ENCODE data around the gene SEPHS1.

The SEPHS1 gene

DNA sequence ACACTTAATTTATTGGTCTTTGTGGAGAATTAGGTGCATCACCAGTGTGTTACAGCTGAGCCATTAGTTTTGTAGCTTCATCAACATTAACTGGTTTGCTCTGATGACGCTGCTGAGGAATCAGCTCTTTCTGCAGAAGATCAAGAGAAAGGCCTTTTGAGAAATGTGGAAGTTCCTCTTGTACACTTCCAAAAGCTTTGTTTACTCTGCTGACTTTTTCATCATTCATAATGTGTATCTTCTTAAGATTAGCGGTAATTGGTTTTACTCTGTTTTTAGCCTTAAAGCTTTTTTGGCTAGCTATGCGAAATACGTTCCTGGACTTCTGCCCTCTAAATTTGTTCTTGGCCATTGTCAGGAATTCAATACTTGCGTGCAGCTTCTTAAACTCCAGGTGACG lies 40.0 kb downstream of the SEPHS1 start:
- TF ChIP-seq, protein P1, sequence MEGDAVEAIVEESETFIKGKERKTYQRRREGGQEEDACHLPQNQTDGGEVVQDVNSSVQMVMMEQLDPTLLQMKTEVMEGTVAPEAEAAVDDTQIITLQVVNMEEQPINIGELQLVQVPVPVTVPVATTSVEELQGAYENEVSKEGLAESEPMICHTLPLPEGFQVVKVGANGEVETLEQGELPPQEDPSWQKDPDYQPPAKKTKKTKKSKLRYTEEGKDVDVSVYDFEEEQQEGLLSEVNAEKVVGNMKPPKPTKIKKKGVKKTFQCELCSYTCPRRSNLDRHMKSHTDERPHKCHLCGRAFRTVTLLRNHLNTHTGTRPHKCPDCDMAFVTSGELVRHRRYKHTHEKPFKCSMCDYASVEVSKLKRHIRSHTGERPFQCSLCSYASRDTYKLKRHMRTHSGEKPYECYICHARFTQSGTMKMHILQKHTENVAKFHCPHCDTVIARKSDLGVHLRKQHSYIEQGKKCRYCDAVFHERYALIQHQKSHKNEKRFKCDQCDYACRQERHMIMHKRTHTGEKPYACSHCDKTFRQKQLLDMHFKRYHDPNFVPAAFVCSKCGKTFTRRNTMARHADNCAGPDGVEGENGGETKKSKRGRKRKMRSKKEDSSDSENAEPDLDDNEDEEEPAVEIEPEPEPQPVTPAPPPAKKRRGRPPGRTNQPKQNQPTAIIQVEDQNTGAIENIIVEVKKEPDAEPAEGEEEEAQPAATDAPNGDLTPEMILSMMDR (IDR thresholded peaks at IDR 0.05; ENCODE audit: extremely low read depth, insufficient read depth, missing control alignments), result no peak
- DNase-seq (ENCODE audit: low spot score), result no peak
- in situ Hi-C loops (cut with MboI; ENCODE audit: low pct_unique_long_range_greater_than_20kb, low sequenced_read_pairs, unreplicated experiment), result no loop called here

DNA sequence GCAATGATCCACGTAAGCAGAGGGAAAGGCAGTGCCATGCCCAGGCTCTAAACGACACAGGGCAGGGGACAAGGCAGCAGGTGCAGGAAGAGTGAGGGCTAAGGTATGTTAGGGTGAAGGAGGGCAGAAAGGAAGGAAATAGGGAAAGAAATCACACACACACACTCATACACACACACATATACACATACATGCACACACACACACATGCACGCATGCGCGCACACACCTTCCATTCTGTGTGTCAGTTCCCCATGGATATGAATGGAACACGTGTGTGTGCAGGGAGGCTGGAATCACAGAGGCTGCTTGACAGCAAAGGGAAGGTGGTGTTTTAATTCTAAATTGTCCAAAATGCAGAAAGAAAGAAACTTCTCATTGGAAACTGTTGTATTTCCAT lies 42.0 kb downstream of the SEPHS1 start:
- TF ChIP-seq, protein P1 (IDR thresholded peaks at IDR 0.05; ENCODE audit: extremely low read depth, insufficient read depth, missing control alignments), result no peak
- in situ Hi-C loops (cut with MboI; ENCODE audit: low pct_unique_long_range_greater_than_20kb, low sequenced_read_pairs, unreplicated experiment), result no loop called here

DNA sequence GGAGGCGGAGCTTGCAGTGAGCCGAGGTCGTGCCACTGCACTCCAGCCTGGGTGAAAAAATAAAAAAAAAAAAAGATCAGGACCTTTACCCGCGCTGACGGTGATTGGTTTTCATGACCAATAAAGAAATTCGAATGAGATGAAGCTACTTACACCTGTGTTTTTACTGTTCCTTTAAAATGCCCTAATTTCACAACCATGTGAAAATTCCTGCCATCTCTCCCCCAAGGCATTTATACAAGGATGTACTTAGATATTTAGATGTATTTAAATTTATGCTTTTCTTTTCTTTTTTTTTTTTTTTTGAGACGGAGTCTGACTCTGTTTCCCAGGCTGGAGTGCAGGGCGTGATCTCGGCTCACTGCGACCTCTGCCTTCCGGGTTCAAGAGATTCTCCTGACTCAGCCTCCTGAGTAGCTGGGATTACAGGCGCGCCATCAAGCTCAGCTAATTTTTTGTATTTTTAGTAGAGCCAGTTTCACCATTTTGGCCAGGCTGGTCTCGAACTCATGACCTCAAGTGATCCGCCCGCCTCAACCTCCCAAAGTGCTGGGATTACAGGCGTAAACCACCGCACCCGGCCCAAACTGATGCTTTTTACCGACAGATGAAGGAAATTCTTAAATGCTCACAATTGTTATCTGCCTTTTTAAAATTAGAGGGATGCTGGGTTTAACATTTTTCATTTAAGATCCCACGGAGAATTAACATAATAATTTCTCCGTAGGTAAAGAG lies 45.1 kb downstream of the SEPHS1 start:
- TF ChIP-seq, protein P1 (IDR thresholded peaks at IDR 0.05; ENCODE audit: extremely low read depth, insufficient read depth, missing control alignments), result no peak
- in situ Hi-C loops (cut with MboI; ENCODE audit: low pct_unique_long_range_greater_than_20kb, low sequenced_read_pairs, unreplicated experiment), result no loop called here
- DNase-seq (ENCODE audit: low spot score), result no peak

More for the DNA sequence above, 42.0 kb downstream of the SEPHS1 start:
- DNase-seq (ENCODE audit: low spot score), result no peak

DNA sequence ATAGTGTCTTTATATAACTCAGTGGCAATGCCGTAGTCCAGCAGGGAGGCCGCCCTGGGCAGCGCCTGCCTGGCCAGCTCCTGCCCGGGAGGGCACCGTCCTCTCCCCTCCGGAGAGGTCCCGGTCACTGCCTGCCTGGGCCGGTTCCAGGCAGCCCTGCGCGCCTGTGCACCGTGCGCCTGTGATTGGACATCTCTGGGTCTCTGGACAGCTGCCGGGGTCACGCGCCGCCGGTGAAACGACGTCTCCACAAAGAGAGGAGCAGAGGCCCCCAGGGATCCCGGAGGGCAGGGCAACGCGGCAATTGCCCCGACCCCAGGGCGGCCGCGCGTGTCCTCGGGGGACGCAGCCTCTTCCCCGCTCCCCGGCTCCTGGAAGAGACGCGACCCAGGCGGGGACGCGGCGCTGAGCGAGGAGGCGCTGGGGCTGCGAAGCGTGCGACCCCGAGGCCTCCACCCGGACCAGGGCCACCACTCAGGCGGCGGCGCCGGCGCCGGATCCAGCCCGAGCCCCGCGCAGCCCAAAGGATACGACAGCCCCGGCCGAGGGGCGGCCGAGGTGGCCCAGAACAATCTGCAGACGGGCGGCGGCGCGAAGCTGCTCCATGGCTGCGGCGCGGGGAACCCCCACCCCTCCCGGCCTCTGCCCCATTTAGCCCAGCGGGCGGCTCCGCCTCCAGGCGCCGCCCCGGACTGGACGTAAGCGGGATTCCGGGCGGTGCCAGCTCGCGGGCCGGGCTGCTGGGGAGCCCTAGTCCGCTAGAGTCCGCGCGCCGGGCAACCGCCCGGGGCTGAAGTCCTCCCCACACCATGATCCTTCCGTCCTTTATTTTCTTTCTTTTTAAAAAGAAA lies 48.4 kb downstream of the SEPHS1 start, which contains the start of gene PHYH:
PHYH (minus strand) TSS at position 628 of the 851 bp plus-strand sequence; CDS start at position 606, 22 bp downstream.
- peak; percentile 88 for DNase-seq (ENCODE audit: low spot score)
- in situ Hi-C loops (cut with MboI; ENCODE audit: low pct_unique_long_range_greater_than_20kb, low sequenced_read_pairs, unreplicated experiment), result no loop called here
- TF ChIP-seq, protein P1 (IDR thresholded peaks at IDR 0.05; ENCODE audit: extremely low read depth, insufficient read depth, missing control alignments), result no peak

DNA sequence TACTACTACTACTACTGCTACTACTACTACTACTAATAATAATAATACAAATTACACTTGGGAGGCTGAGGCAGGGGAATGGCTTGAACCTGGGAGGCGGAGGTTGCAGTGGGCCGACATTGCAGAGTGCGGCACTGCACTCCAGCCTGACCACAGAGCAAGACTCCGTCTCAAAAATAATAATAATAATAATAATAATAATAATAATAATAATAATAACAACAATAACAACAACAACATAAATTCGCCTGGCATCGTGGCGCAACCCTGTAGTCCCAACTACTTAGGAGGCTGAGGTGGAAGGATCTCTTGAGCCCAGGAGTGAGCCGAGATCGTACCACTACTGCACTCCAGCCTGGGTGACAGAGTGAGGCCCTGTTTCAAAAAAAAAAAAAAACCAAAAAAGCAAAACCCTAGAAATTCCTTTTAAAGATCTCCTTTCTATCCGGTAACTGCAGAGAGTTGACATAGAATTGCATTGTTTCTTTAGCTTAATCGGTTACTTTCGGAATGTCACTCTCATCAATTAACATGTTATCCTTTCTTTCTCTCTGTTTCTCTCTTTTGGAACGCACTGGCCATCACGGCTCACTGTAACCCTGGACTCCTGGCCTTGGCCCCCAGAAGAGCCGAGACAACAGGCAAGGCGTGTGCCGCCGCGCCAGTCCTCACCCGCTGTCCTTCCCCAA lies 49.2 kb downstream of the SEPHS1 start:
- in situ Hi-C loops (cut with MboI; ENCODE audit: low pct_unique_long_range_greater_than_20kb, low sequenced_read_pairs, unreplicated experiment), result no loop called here
- no peak for DNase-seq (ENCODE audit: low spot score)
- TF ChIP-seq, protein P1 (IDR thresholded peaks at IDR 0.05; ENCODE audit: extremely low read depth, insufficient read depth, missing control alignments), result no peak

DNA sequence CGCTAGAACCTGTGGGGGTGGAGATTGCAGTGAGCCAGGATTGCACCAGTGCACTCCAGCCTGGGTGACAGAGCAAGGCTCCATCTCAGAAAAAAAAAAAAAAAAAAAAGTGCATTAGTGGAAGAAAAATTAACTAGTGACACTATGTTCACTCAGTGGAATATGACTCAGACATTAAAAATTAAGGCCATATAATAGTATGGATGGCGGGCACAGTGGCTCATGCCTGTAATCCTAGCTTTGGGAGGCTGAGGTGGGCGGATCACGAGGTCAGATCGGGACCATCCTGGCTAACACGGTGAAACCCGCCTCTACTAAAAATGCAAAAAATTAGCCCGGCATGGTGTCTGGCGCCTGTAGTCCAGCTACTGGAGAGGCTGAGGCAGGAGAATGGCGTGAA lies 51.6 kb downstream of the SEPHS1 start:
- TF ChIP-seq, protein P1 (IDR thresholded peaks at IDR 0.05; ENCODE audit: extremely low read depth, insufficient read depth, missing control alignments), result no peak
- in situ Hi-C loops (cut with MboI; ENCODE audit: low pct_unique_long_range_greater_than_20kb, low sequenced_read_pairs, unreplicated experiment), result no loop called here
- no peak for DNase-seq (ENCODE audit: low spot score)
